ENCODE results near the gene PET117.
"Not testable (repeated sequence)": the region's sequence is repeated elsewhere in the genome, so short reads cannot be mapped to it uniquely, and the experiment has no call there.

The PET117 gene, protein sequence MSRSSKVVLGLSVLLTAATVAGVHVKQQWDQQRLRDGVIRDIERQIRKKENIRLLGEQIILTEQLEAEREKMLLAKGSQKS

DNA sequence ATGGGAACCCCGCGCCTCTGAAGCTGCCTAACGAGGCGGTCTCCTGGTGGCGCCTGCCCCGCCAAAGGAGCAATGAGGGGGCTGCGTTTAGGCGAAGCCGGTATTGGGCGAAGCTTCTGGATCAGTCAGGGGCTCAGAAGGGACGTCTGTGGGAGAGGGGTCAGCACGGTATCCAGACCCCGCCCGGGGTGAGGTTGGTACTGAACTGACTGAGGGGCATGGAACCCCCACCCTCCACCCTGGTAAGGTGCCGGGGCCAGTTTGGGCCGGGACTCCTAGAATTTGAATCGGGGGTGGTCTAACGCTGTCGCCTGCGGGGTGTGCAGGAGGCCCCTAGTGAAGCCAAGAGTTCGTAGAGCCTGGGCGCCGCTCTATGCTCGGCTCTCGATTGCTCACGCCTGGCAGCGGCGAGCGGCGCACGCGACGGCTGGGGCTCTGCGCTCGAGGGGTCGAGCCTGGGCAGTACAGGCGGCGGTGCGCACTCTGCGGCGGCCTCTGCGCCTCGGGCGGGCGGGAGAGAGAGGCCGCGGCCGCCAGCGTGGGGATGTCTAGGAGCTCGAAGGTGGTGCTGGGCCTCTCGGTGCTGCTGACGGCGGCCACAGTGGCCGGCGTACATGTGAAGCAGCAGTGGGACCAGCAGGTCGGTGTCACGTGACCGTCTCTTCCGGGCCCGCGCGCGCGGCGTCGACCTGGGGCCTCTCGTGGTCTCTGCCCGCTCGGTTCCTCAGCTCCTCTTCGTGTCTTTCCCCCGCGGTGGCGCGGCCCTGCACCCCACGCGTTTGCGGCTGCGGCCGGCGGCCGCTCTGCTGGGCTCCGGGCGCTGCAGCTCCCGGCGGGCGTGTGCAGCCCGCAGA, at the start of gene PET117, which contains the start of gene KAT14:
TSS of gene PET117 (plus strand) at position 452 of the 854 bp plus-strand sequence. CDS start at position 545, 93 bp downstream.
TSS of gene KAT14 (plus strand) at position 452 of the 854 bp plus-strand sequence. CDS start 4,798 bp downstream, outside the sequence.
- TF ChIP-seq, protein P1, sequence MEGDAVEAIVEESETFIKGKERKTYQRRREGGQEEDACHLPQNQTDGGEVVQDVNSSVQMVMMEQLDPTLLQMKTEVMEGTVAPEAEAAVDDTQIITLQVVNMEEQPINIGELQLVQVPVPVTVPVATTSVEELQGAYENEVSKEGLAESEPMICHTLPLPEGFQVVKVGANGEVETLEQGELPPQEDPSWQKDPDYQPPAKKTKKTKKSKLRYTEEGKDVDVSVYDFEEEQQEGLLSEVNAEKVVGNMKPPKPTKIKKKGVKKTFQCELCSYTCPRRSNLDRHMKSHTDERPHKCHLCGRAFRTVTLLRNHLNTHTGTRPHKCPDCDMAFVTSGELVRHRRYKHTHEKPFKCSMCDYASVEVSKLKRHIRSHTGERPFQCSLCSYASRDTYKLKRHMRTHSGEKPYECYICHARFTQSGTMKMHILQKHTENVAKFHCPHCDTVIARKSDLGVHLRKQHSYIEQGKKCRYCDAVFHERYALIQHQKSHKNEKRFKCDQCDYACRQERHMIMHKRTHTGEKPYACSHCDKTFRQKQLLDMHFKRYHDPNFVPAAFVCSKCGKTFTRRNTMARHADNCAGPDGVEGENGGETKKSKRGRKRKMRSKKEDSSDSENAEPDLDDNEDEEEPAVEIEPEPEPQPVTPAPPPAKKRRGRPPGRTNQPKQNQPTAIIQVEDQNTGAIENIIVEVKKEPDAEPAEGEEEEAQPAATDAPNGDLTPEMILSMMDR (IDR thresholded peaks at IDR 0.05; ENCODE audit: low read depth, low read length, missing control alignments) = no peak
- peak; percentile 69 for DNase-seq (ENCODE audit: extremely low read depth, low read depth)
- peak within 1 kb of the TSS; percentile 96 for H3K4me3 ChIP-seq (replicated peaks; ENCODE audit: low read depth, low read length)

DNA sequence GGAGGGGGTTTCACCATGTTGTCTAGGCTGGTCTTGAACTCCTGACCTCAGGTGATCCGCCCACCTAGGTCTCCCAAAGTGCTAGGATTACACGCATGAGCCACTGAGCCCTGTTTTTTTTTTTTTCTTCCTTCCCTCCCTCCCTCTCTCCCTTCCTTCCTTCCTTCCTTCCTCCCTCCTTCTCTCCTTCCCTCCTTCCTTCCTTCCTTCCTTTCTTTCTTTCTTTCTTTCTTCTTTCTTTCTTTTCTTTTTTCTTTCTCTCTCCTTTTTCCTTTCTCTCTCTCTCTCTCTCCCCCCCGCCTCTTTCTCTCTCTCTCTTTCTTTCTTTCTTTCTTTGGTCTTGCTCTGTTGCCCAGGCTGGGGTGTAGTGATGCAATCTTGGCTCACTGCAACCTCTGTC, 49.4 kb upstream of the PET117 start:
- DNase-seq (ENCODE audit: extremely low read depth, low read depth) = not testable (repeated sequence)

DNA sequence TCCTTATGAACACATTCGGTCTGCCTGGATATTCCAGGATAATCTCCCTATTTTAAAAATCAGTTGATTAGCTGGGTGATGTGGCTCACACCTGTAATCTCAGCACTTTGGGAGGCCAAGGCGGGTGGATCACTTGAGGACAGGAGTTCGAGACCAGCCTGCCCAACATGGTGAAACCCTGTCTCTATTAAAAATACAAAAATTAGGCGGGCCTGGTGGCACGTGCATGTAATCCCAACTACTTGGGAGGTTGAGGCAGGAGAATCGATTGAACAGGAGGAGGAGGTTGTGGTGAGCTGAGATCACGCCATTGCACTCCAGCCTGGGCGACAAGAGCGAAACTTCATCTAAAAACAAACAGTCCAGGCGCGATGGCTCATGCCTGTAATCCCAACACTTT, 48.8 kb upstream of the PET117 start:
- DNase-seq (ENCODE audit: extremely low read depth, low read depth); H3K4me3 ChIP-seq (replicated peaks; ENCODE audit: low read depth, low read length): not testable (repeated sequence)

More for the DNA sequence above, 49.4 kb upstream of the PET117 start:
- H3K4me3 ChIP-seq (replicated peaks; ENCODE audit: low read depth, low read length) = not testable (repeated sequence)

DNA sequence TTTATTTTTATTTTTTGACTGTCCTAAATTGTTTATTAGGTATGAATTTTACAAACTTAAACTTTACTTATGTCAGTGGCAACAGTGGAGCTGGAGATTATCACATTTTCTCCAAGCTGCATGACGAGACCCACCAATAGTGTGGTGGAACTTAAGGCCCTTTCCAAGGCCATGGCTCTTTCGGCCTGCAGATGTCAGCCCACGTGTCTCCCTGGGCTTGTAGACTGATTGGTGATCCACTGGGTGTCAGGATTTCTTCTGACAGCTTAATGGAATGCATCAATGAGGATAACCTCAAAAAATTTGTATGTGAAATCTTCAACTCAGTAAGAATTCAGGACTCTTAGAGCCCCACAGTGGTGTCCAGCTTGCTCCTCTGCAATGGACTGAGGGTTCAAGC, 47.6 kb upstream of the PET117 start:
- TF ChIP-seq, protein P1 (IDR thresholded peaks at IDR 0.05; ENCODE audit: low read depth, low read length, missing control alignments) = no peak
- no peak for DNase-seq (ENCODE audit: extremely low read depth, low read depth)
- H3K4me3 ChIP-seq (replicated peaks; ENCODE audit: low read depth, low read length) = no peak overlapping the region

DNA sequence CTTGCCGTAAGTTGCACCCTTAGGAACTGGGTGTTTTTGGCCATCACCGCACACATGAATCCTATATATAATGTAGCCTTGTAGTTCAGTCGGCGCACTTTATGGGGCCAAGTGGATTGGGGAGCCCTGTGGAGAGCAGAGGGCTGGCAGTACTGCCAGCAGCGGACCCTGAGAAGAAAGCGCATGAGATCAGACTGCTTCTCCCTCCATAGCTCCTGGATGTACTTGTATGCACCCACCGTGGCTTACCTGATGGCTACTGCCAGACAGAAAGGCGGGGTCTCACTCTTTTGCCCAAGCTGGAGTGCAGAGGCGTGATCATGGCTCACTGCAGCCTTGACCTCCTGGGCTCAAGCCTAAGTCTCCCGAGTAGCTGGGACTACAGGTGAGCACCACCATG, 47.2 kb upstream of the PET117 start:
- no peak overlapping the region for H3K4me3 ChIP-seq (replicated peaks; ENCODE audit: low read depth, low read length)
- TF ChIP-seq, protein P1 (IDR thresholded peaks at IDR 0.05; ENCODE audit: low read depth, low read length, missing control alignments) = no peak
- no peak for DNase-seq (ENCODE audit: extremely low read depth, low read depth)

DNA sequence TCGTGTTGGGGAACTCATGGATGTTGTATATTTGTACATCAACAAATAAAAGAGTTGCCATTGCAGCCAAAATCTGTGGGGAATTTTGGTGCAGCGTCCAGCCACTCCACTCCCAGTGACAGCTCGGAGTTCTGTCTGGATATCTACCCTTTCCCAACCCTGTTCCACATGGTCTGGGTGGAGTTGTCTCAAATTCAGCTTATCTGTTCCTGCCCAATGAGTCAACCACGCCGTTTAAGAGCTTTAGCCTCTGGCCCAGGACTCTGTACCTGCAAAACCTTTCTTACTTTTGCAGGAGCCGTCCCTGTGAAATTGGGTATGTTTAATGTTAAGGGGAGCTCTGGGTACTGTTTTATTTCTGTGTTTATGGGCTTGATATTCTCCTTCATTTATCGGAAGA, 46.0 kb upstream of the PET117 start:
- no peak overlapping the region for H3K4me3 ChIP-seq (replicated peaks; ENCODE audit: low read depth, low read length)
- DNase-seq (ENCODE audit: extremely low read depth, low read depth) = no peak
- TF ChIP-seq, protein P1 (IDR thresholded peaks at IDR 0.05; ENCODE audit: low read depth, low read length, missing control alignments) = no peak

DNA sequence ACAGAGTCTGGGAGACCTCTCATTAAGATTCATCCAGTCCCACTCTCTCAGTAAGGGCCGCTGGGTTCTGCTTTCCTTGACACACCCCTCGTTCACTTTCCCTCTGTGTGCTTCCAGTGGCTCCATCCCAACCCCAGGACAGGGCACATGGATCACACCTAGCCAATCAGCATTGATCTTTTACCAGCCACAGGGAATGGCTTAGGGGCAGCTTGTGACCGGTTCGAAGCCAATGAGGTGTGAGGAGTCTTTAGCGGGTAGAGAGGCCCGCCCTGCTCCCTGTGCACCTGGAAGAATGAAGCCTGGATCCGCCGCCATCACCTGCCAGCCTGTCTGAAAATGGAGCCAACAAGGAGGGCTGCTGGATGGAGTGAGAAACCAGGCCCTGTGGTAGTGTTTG, 44.8 kb upstream of the PET117 start:
- H3K4me3 ChIP-seq (replicated peaks; ENCODE audit: low read depth, low read length) = no peak overlapping the region
- TF ChIP-seq, protein P1 (IDR thresholded peaks at IDR 0.05; ENCODE audit: low read depth, low read length, missing control alignments) = no peak
- DNase-seq (ENCODE audit: extremely low read depth, low read depth) = no peak

All from HFF-Myc (cell line).